T-cell (primary cell): ENCODE data around the gene STAP1. TPM values are rescaled to one million over a fixed set of nuclear protein-coding genes. Genes with fewer than 3 reads are reported as not detected.

ENCODE experiments used
- ATAC-seq, 4 experiments: fragments of 200-7000 bp in 3 of 4; fragments of 150-1000 bp in 1 of 4; cut with Tn5 transposase; replicated peaks in 1 of 4; 1 replicate in 3 of 4; 2 replicates in 1 of 4; pipeline ENCODE4 v1.10.0; 2021; ENCODE audit warnings: moderate library complexity in 3 of 4, mild to moderate bottlenecking in 2 of 4, moderate number of reproducible peaks in 1 of 4
- CTCF ChIA-PET, 2 donors: fragments of 300-600 bp; sonication (Branson Sonifier 250); formaldehyde crosslinking; loops; one replicate each; lab custom pipeline; 2022; ENCODE audit warnings: antibody characterized with exemption in 2 of 2; lab: Charles Lee
- POLR2A ChIA-PET, 2 donors: fragments of 300-600 bp; sonication (Branson Sonifier 250); formaldehyde crosslinking; loops; one replicate each; lab custom pipeline; 2022; ENCODE audit warnings: antibody characterized with exemption in 2 of 2; lab: Charles Lee
- DNase-seq, 35 experiments: peaks; one replicate each; pipeline versions ENCODE4 v3.0.0 to v3.0.0-alpha.2; 2013 to 2023
- H3K27ac ChIP-seq: one replicate; pipeline ENCODE4 v1.5.1; 2013; ENCODE audit warnings: low read length
- H3K27me3 ChIP-seq, 2 experiments: replicated peaks in 1 of 2; 1 replicate in 1 of 2; 2 replicates in 1 of 2; pipeline versions ENCODE4 v1.6.1 to v1.7.0; 2013; ENCODE audit warnings: low read length in 1 of 2, mixed read lengths in 1 of 2; ENCODE audit not compliant: control insufficient read depth in 2 of 2, insufficient read depth in 2 of 2; ENCODE audit errors: extremely low read depth in 1 of 2
- H3K36me3 ChIP-seq, 2 donors: 1 replicate in 1 of 2; 2 replicates in 1 of 2; pipeline versions ENCODE4 v1.6.1 to v1.7.0; 2013; ENCODE audit warnings: low read length in 1 of 2; ENCODE audit not compliant: control insufficient read depth in 2 of 2, insufficient read depth in 1 of 2; ENCODE audit errors: extremely low read depth in 1 of 2
- H3K4me1 ChIP-seq, 2 experiments: 1 replicate in 1 of 2; 2 replicates in 1 of 2; pipeline versions ENCODE4 v1.6.1 to v1.7.0; 2013; ENCODE audit warnings: low read length in 2 of 2, mixed read lengths in 1 of 2; ENCODE audit not compliant: insufficient read depth in 2 of 2, control insufficient read depth in 1 of 2; ENCODE audit errors: extremely low read depth in 1 of 2
- H3K4me3 ChIP-seq, 2 donors: 1 replicate in 1 of 2; 2 replicates in 1 of 2; pipeline versions ENCODE4 v1.5.1 to v1.7.0; 2013; ENCODE audit warnings: mild to moderate bottlenecking in 2 of 2, low read length in 1 of 2, moderate library complexity in 1 of 2; ENCODE audit not compliant: control insufficient read depth in 1 of 2; ENCODE audit errors: extremely low read depth in 1 of 2
- H3K9me3 ChIP-seq: 2 replicates; pipeline ENCODE4 v1.7.0; 2013
- H3K27ac Mint-ChIP-seq, 2 donors: one replicate each; pipeline ENCODE4 v1.8.0; 2020 to 2021; ENCODE audit warnings: mild to moderate bottlenecking in 2 of 2, mixed read lengths in 2 of 2
- H3K27me3 Mint-ChIP-seq, 2 donors: one replicate each; pipeline ENCODE4 v1.8.0; 2021 to 2022; ENCODE audit warnings: mixed read lengths in 2 of 2
- H3K36me3 Mint-ChIP-seq: one replicate; pipeline ENCODE4 v1.8.0; 2021; ENCODE audit warnings: mixed read lengths
- H3K4me1 Mint-ChIP-seq, 3 donors: one replicate each; pipeline ENCODE4 v1.8.0; 2020 to 2022; ENCODE audit warnings: mixed read lengths in 3 of 3, mild to moderate bottlenecking in 1 of 3
- H3K4me3 Mint-ChIP-seq, 3 donors: one replicate each; pipeline ENCODE4 v1.8.0; 2020 to 2022; ENCODE audit warnings: mild to moderate bottlenecking in 3 of 3, mixed read lengths in 3 of 3, moderate library complexity in 3 of 3
- H3K9me3 Mint-ChIP-seq, 3 donors: one replicate each; pipeline ENCODE4 v1.8.0; 2020 to 2022; ENCODE audit warnings: mixed read lengths in 3 of 3
- WGBS: methylation state at CpG from one replicate; pipeline ENCODE4 v1.1.5; 2013; ENCODE audit warnings: missing lambda C conversion rate; ENCODE audit not compliant: insufficient coverage; 5-methylcytosine and 5-hydroxymethylcytosine counted together
- total RNA-seq, 35 experiments: library from RNA in 6 of 35; stranded (reverse) in 6 of 35; fragments of 120-200 nt in 1 of 35; gene quantifications; one replicate each; pipeline versions ENCODE4 v1.2.1 to v1.2.4 and lab custom pipeline; 2013 to 2026

The STAP1 gene
- total RNA-seq (1 to 10 TPM; 1.6 to 8.0 (median 4.3) TPM), total RNA-seq (lab: John Stamatoyannopoulos, UW) (2.6 to 10.3 (median 4.9) reads per million in 29 experiments)
- 3.4 TPM for total RNA-seq (2013)

GRCh38 chr4:67558493-67558892 is at the start of gene STAP1:
Gene STAP1 (plus strand): TSS chr4:67558727. CDS start chr4:67558810, 83 bp downstream.
- Histone ChIP-seq H3K36me3 (no peaks in the 10 kb centered on the region), H3K27ac (no peak within 1 kb of the TSS), H3K9me3 (no peaks in the 10 kb centered on the region), H3K4me3 (peak within 1 kb of the TSS; percentile 18 to 29), H3K27me3 (no peaks in the 10 kb centered on the region), H3K4me1 (peaks cover 0 to 23% of the 10 kb centered on the region in 2 experiments)
- H3K27ac Mint-ChIP-seq = peak within 1 kb of the TSS; percentile 91 to 94
- H3K27me3 Mint-ChIP-seq = no peaks in the 10 kb centered on the region
- no peaks in the 10 kb centered on the region for H3K36me3 Mint-ChIP-seq
- no CpG with 5 or more reads among the region's 4 CpGs for WGBS
- ChIA-PET CTCF (interaction anchor here (0.7 to 1.1 kb wide), 3 partner anchors 9 to 351 kb away, joined by 3 read pairs; no protein-coding TSS in a partner anchor), POLR2A (interaction anchor here in 1 of 2 donors (0.6 kb wide), 1 partner anchor 83 kb away, joined by 4 read pairs; no protein-coding TSS in a partner anchor)
- ATAC-seq (peak; percentile 37 to 90 (median 71)), DNase-seq (peak in 14 of 35 experiments; percentile 11 to 51 (median 20))
- H3K4me1 Mint-ChIP-seq = peaks cover 35 to 50% (median 48%) of the 10 kb centered on the region in 3 donors
- peak within 1 kb of the TSS; percentile 78 to 88 (median 80) for H3K4me3 Mint-ChIP-seq
- H3K9me3 Mint-ChIP-seq = no peaks in the 10 kb centered on the region

GRCh38 chr4:67512501-67512900 is 46.0 kb upstream of the STAP1 start:
- no peak for ATAC-seq
- POLR2A ChIA-PET = no interaction called here
- DNase-seq = no peak
- H3K27ac Mint-ChIP-seq = peak overlapping the region in 1 of 2 donors; percentile 64
- Histone ChIP-seq H3K27me3 (no peaks in the 10 kb centered on the region), H3K4me1 (peaks cover 0 to 2% of the 10 kb centered on the region in 2 experiments), H3K4me3 (no peak overlapping the region), H3K27ac (no peak overlapping the region), H3K9me3 (no peaks in the 10 kb centered on the region), H3K36me3 (peaks cover under 1 to 52% of the 10 kb centered on the region in 2 donors)
- peaks cover 65% of the 10 kb centered on the region for H3K36me3 Mint-ChIP-seq
- H3K4me1 Mint-ChIP-seq = peaks cover 23 to 56% (median 39%) of the 10 kb centered on the region in 3 donors
- H3K9me3 Mint-ChIP-seq = no peaks in the 10 kb centered on the region
- no peak overlapping the region for H3K4me3 Mint-ChIP-seq
- CTCF ChIA-PET = interaction anchor here in 1 of 2 donors (0.7 kb wide), 1 partner anchor 37 kb away, joined by 3 read pairs; no protein-coding TSS in a partner anchor
- WGBS = 70% methylated on average over 2 of the region's 3 CpGs
- H3K27me3 Mint-ChIP-seq = no peaks in the 10 kb centered on the region

- Mint-ChIP-seq H3K36me3 (peaks cover 55% of the 10 kb centered on the region), H3K4me3 (no peak overlapping the region), H3K4me1 (peaks cover 50 to 59% (median 54%) of the 10 kb centered on the region in 3 donors), H3K27me3 (no peaks in the 10 kb centered on the region), H3K27ac (no peak overlapping the region), H3K9me3 (peaks cover 0 to 5% (median 0%) of the 10 kb centered on the region in 3 donors)
- WGBS = 93% methylated on average over 3 of the region's 5 CpGs
- no peaks in the 10 kb centered on the region for H3K9me3 ChIP-seq
- H3K27me3 ChIP-seq = no peaks in the 10 kb centered on the region
- H3K4me3 ChIP-seq = no peak overlapping the region
- POLR2A ChIA-PET = interaction anchor here in 1 of 2 donors (0.5 to 1.6 kb wide), 2 partner anchors 23 to 174 kb away, joined by 4 to 5 read pairs; no protein-coding TSS in a partner anchor
- H3K27ac ChIP-seq = no peak overlapping the region
- no peak for DNase-seq
- CTCF ChIA-PET = no interaction called here
- H3K36me3 ChIP-seq = peaks cover 3 to 26% of the 10 kb centered on the region in 2 donors
- peaks cover 2 to 18% of the 10 kb centered on the region in 2 experiments for H3K4me1 ChIP-seq
- peak in 1 of 4 experiments; percentile 19 for ATAC-seq
These were observed 38.4 kb upstream of the STAP1 start for GRCh38 chr4:67520141-67520540.

- DNase-seq (no peak), ATAC-seq (no peak)
- no peaks in the 10 kb centered on the region for H3K9me3 ChIP-seq
- ChIA-PET CTCF (no interaction called here), POLR2A (no interaction called here)
- no peaks in the 10 kb centered on the region for H3K27me3 ChIP-seq
- peaks cover 3 to 26% of the 10 kb centered on the region in 2 donors for H3K36me3 ChIP-seq
- peaks cover 2 to 21% of the 10 kb centered on the region in 2 experiments for H3K4me1 ChIP-seq
- Mint-ChIP-seq H3K27ac (no peak overlapping the region), H3K9me3 (peaks cover 0 to 7% (median 0%) of the 10 kb centered on the region in 3 donors), H3K27me3 (no peaks in the 10 kb centered on the region), H3K4me1 (peaks cover 60 to 63% (median 61%) of the 10 kb centered on the region in 3 donors), H3K36me3 (peaks cover 61% of the 10 kb centered on the region), H3K4me3 (no peak overlapping the region)
- WGBS = no CpG with 5 or more reads among the region's 1 CpG
- H3K4me3 ChIP-seq = no peak overlapping the region
- no peak overlapping the region for H3K27ac ChIP-seq
These were observed 37.0 kb upstream of the STAP1 start for GRCh38 chr4:67521506-67521905.

- Mint-ChIP-seq H3K4me1 (peaks cover 63 to 68% (median 66%) of the 10 kb centered on the region in 3 donors), H3K4me3 (peak overlapping the region in 1 of 3 donors; percentile 4), H3K36me3 (peaks cover 64% of the 10 kb centered on the region), H3K9me3 (peaks cover 0 to 9% (median 0%) of the 10 kb centered on the region in 3 donors), H3K27ac (peak overlapping the region; percentile 9 to 80), H3K27me3 (no peaks in the 10 kb centered on the region)
- DNase-seq (no peak), ATAC-seq (no peak)
- Histone ChIP-seq H3K27ac (no peak overlapping the region), H3K36me3 (peaks cover 3 to 23% of the 10 kb centered on the region in 2 donors), H3K27me3 (no peaks in the 10 kb centered on the region), H3K4me1 (peaks cover 2 to 21% of the 10 kb centered on the region in 2 experiments), H3K4me3 (no peak overlapping the region), H3K9me3 (no peaks in the 10 kb centered on the region)
- POLR2A ChIA-PET = no interaction called here
- CTCF ChIA-PET = no interaction called here
- no CpG with 5 or more reads among the region's 2 CpGs for WGBS
These were observed 36.3 kb upstream of the STAP1 start for GRCh38 chr4:67522230-67522629.

- peak in 1 of 35 experiments; percentile 34 for DNase-seq
- H3K36me3 Mint-ChIP-seq = peaks cover 66% of the 10 kb centered on the region
- WGBS = 90% methylated on average over 6 of the region's 10 CpGs
- H3K4me1 Mint-ChIP-seq = peaks cover 69 to 75% (median 73%) of the 10 kb centered on the region in 3 donors
- H3K27me3 Mint-ChIP-seq = no peaks in the 10 kb centered on the region
- H3K4me3 ChIP-seq = no peak overlapping the region
- peaks cover 0 to 18% of the 10 kb centered on the region in 2 donors for H3K36me3 ChIP-seq
- peaks cover 2 to 24% of the 10 kb centered on the region in 2 experiments for H3K4me1 ChIP-seq
- no peaks in the 10 kb centered on the region for H3K9me3 ChIP-seq
- peak overlapping the region in 1 of 3 donors; percentile 33 for H3K4me3 Mint-ChIP-seq
- H3K27me3 ChIP-seq = no peaks in the 10 kb centered on the region
- peak overlapping the region; percentile 59 to 66 for H3K27ac Mint-ChIP-seq
- H3K9me3 Mint-ChIP-seq = peaks cover 0 to 9% (median 0%) of the 10 kb centered on the region in 3 donors
- no peak overlapping the region for H3K27ac ChIP-seq
- ATAC-seq = peak; percentile 40 to 70 (median 65)
- POLR2A ChIA-PET = no interaction called here
- CTCF ChIA-PET = no interaction called here
These were observed 35.5 kb upstream of the STAP1 start for GRCh38 chr4:67522851-67523671.
